Lower lobe of right lung (tissue), 2 donors: ENCODE data around the gene ZC3H10. TPM values are rescaled to one million over a fixed set of nuclear protein-coding genes. Genes with fewer than 3 reads are reported as not detected.
A peak's percentile ranks its signal among the peaks of the same experiment; 100 is the strongest.

Experiments
- ATAC-seq, 2 donors: fragments of 200-7000 bp; cut with Tn5 transposase; one replicate each; pipeline ENCODE4 v1.9.1; 2020 to 2022; ENCODE audit warnings: mild to moderate bottlenecking in 2 of 2, moderate library complexity in 2 of 2
- DNase-seq: peaks from one replicate; pipeline ENCODE4 v3.0.0-alpha.2; 2020
- H3K27ac ChIP-seq: fragments of 200-600 bp; one replicate; pipeline ENCODE4 v1.8.0; 2022
- H3K27me3 ChIP-seq: fragments of 200-600 bp; one replicate; pipeline ENCODE4 v1.8.0; 2022; ENCODE audit warnings: low read depth
- H3K36me3 ChIP-seq: fragments of 200-600 bp; one replicate; pipeline ENCODE4 v1.8.0; 2022; ENCODE audit warnings: mild to moderate bottlenecking
- H3K4me1 ChIP-seq: fragments of 200-600 bp; one replicate; pipeline ENCODE4 v1.8.0; 2022
- H3K4me3 ChIP-seq: fragments of 200-600 bp; one replicate; pipeline ENCODE4 v1.8.0; 2022; ENCODE audit warnings: mild to moderate bottlenecking
- H3K9me3 ChIP-seq: fragments of 200-600 bp; one replicate; pipeline ENCODE4 v1.8.0; 2022
- CTCF ChIP-seq: fragments of 200-600 bp; IDR thresholded peaks from one replicate; pipeline ENCODE4 v1.8.0; 2022; ENCODE audit warnings: antibody characterized with exemption, mild to moderate bottlenecking
- intact Hi-C: fragments of 100-400 bp; cut with DNase I; formaldehyde crosslinking; loops from one replicate; pipeline ENCODE4 v1.11.0; 2022
- total RNA-seq: library from RNA; stranded (reverse); fragmentation: NEBNext Ultra II Directional; extraction: Animal tissue kit (Norgen Biotek cat#: 25700); gene quantifications from one replicate; pipeline ENCODE4 v1.2.1, GENCODE V29; 2021
- donor health status: DM: no; HTN: yes; CAD: no; lungs with severe emphysema.

Gene ZC3H10
- total RNA-seq, 1 donor from 2014 or later, result 12.5 TPM

- no peak for TF ChIP-seq CTCF
- Histone ChIP-seq H3K27me3 (no peaks in the 10 kb centered on the region), H3K27ac (peak overlapping the region; percentile 88), H3K4me3 (peak overlapping the region; percentile 89), H3K36me3 (peaks cover 43% of the 10 kb centered on the region), H3K9me3 (no peaks in the 10 kb centered on the region), H3K4me1 (peaks cover 47% of the 10 kb centered on the region)
- peak; percentile 69 to 75 for ATAC-seq
- intact Hi-C loops, result no loop called here
- DNase-seq, result peak; percentile 82
Measured at GRCh38 chr12:56129206-56129941, 11.3 kb downstream of the ZC3H10 start.

DNA sequence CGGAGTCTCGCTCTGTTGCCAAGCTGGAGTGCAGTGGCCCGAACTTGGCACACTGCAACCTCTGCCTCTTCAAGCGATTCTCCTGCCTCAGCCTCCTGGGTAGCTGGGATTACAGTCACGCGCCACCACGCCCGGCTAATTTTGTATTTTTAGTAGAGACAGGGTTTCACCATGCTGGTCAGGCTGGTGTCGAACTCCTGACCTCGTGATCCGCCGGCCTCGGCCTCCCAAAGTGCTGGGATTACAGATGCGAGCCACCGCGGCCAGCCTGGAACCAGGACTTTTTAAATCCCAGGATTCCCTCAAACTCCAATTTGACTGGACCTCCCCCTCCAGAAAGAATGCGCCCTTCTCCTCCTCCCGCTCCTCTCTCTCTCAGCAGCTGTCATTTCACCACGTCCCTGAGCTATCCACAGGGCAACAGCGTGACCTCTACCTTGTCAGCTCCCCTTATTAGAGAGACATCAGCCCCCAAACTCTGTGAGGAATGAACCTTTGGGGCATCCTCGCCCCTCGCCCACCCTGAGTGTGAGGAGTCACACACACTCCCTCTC is 12.0 kb downstream of the ZC3H10 start:
- no peak for DNase-seq
- Histone ChIP-seq H3K27ac (peak overlapping the region; percentile 88), H3K9me3 (no peaks in the 10 kb centered on the region), H3K36me3 (peaks cover 50% of the 10 kb centered on the region), H3K27me3 (no peaks in the 10 kb centered on the region), H3K4me3 (peak overlapping the region; percentile 89), H3K4me1 (peaks cover 42% of the 10 kb centered on the region)
- intact Hi-C loops, result no loop called here
- no peak for ATAC-seq
- TF ChIP-seq CTCF, result no peak

DNA sequence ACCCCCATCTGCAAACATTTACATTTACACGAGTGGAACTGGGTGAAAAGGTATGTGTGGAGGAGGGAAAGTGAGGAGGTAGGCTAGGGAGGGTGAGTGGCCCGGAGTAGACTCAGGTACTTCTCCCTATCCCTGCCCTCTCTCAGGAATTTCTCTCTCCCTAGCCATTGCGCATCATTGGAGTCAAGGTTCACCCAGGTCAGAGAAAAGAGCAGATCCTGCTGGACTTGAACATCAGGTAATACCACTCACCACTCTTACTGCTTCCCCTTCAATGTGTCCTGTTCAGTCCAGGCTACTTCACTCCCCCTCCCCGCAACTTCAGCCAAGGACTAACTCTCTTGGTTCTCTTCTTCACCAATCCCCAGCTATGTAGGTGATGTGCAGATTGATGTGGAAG is 12.8 kb downstream of the ZC3H10 start:
- DNase-seq, result no peak
- H3K27ac ChIP-seq, result no peak overlapping the region
- H3K4me1 ChIP-seq, result peaks cover 33% of the 10 kb centered on the region
- no peak overlapping the region for H3K4me3 ChIP-seq
- no peaks in the 10 kb centered on the region for H3K27me3 ChIP-seq
- peaks cover 58% of the 10 kb centered on the region for H3K36me3 ChIP-seq
- ATAC-seq, result no peak
- intact Hi-C loops, result no loop called here
- H3K9me3 ChIP-seq, result no peaks in the 10 kb centered on the region
- no peak for TF ChIP-seq CTCF

DNA sequence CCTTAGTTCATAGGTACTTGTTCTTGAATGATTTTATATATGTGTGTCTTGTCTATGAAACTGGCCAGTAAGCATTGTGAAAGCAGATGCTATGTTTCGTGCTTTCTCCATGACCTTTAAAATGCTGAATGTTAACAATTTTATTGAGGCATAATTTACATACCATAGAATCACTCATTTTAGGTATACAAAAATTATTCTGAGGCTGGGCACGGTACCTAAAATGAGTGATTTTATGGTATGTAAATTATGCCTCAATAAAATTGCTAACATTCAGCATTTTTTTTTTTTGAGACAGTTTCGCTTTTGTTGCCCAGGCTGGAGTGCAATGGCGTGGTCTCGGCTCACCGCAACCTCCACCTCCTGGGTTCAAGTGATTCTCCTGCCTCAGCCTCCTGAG is 16.8 kb downstream of the ZC3H10 start:
- no peak for TF ChIP-seq CTCF
- H3K36me3 ChIP-seq, result peaks cover 98% of the 10 kb centered on the region

DNA sequence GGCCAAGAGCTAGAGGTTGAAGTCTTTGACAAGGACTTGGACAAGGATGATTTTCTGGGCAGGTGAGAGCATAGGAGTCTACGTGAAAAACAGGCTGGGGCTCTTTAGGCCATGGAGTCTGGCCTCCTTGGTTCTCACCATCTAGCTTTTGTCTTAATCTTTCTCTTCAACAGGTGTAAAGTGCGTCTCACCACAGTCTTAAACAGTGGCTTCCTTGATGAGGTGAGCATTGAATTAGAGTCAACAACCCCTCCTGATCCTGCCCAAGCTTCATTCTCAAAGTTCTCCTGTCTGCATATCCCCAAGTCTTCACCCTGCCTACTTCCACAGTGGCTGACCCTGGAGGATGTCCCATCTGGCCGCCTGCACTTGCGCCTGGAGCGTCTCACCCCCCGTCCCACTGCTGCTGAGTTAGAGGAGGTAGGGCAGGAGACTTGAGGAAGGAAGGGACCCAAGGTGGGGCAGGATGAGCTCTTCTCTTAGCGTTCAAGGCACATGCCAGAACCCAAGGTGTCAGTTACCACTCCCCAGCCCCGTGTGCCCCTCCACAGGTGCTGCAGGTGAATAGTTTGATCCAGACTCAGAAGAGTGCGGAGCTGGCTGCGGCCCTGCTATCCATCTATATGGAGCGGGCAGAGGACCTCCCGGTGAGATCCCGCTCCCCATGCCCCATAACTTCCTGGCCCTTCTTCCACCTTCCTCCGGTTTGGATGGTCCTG is 19.9 kb downstream of the ZC3H10 start:
- Histone ChIP-seq H3K9me3 (no peaks in the 10 kb centered on the region), H3K36me3 (peaks cover 99% of the 10 kb centered on the region)
- no peak for DNase-seq

More for the DNA sequence above, 16.8 kb downstream of the ZC3H10 start:
- H3K9me3 ChIP-seq, result no peaks in the 10 kb centered on the region
- no peaks in the 10 kb centered on the region for H3K27me3 ChIP-seq
- intact Hi-C loops, result no loop called here
- ATAC-seq (no peak), DNase-seq (no peak)
- no peak overlapping the region for H3K27ac ChIP-seq
- H3K4me3 ChIP-seq, result no peak overlapping the region
- peaks cover 10% of the 10 kb centered on the region for H3K4me1 ChIP-seq

More for the DNA sequence above, 19.9 kb downstream of the ZC3H10 start:
- ATAC-seq, result no peak
- no peaks in the 10 kb centered on the region for H3K27me3 ChIP-seq
- no peak overlapping the region for H3K27ac ChIP-seq
- TF ChIP-seq CTCF, result no peak
- H3K4me1 ChIP-seq, result peaks cover 2% of the 10 kb centered on the region
- H3K4me3 ChIP-seq, result no peak overlapping the region
- intact Hi-C loops, result no loop called here
